Vagina (tissue), 2 donors: Measurements from ENCODE around the gene BARX2. TPM values are rescaled to one million over a fixed set of nuclear protein-coding genes. Genes with fewer than 3 reads are reported as not detected.
A peak's percentile ranks its signal among the peaks of the same experiment; 100 is the strongest.
"Not testable (repeated sequence)": the region's sequence is repeated elsewhere in the genome, so short reads cannot be mapped to it uniquely, and the experiment has no call there.

Source experiments
- DNase-seq, 2 donors: peaks; one replicate each; pipeline ENCODE4 v3.0.0-alpha.2; 2017; ENCODE audit errors: extremely low spot score in 2 of 2
- H3K27ac ChIP-seq: fragments of 200-600 bp; sonication (generic); one replicate; pipeline ENCODE4 v1.5.1; 2019
- H3K27me3 ChIP-seq: fragments of 200-600 bp; sonication (generic); one replicate; pipeline ENCODE4 v1.5.1; 2019
- H3K36me3 ChIP-seq, 2 donors: fragments of 200-600 bp; sonication (generic); one replicate each; pipeline ENCODE4 v1.5.1; 2017 to 2019
- H3K4me1 ChIP-seq: fragments of 200-600 bp; sonication (generic); one replicate; pipeline ENCODE4 v1.5.1; 2019
- H3K4me3 ChIP-seq, 2 donors: fragments of 200-600 bp; sonication (generic); 1 replicate in 1 of 2; 2 replicates in 1 of 2; pipeline ENCODE4 v1.5.1; 2016 to 2019
- H3K9me3 ChIP-seq: fragments of 200-600 bp; sonication (generic); one replicate; pipeline ENCODE4 v1.5.1; 2019
- CTCF ChIP-seq, 3 experiments: fragments of 450-650 bp in 2 of 3; fragments of 200-600 bp in 1 of 3; sonication (generic) in 1 of 3; IDR thresholded peaks; one replicate each; pipeline ENCODE4 v1.5.1; 2017 to 2019; ENCODE audit warnings: antibody characterized with exemption in 3 of 3, mild to moderate bottlenecking in 2 of 3, moderate library complexity in 2 of 3
- POLR2A ChIP-seq, 2 donors: fragments of 450-650 bp; IDR thresholded peaks; one replicate each; pipeline ENCODE4 v1.6.1; 2017; ENCODE audit warnings: antibody characterized with exemption in 2 of 2, mild to moderate bottlenecking in 2 of 2, moderate library complexity in 2 of 2
- POLR2AphosphoS5 ChIP-seq, 2 donors: sonication (generic); formaldehyde crosslinking; IDR thresholded peaks; one replicate each; pipeline ENCODE4 v1.9.0; 2017; ENCODE audit warnings: antibody characterized with exemption in 2 of 2, mild to moderate bottlenecking in 2 of 2, low read depth in 1 of 2; ENCODE audit not compliant: insufficient read depth in 1 of 2
- intact Hi-C: fragments of 100-400 bp; cut with DNase I; formaldehyde crosslinking; loops from one replicate; pipeline ENCODE4 v1.15.1; 2023
- total RNA-seq: library from RNA; depleted of rRNA; stranded (reverse); fragments of >200 nt; gene quantifications from one replicate; pipeline ENCODE4 v1.2.3, GENCODE V29; 2016

Gene BARX2
- total RNA-seq, 1 donor from 2014 or later = 25.3 TPM

GRCh38 chr11:129331871-129332274 is 43.8 kb upstream of the BARX2 start:
- H3K36me3 ChIP-seq = no peaks in the 10 kb centered on the region
- H3K9me3 ChIP-seq = no peaks in the 10 kb centered on the region
- DNase-seq = no peak
- intact Hi-C loops = loop anchor here (5.0 kb wide), 1 partner anchor 210 kb away; no protein-coding TSS in a partner anchor
- H3K27me3 ChIP-seq = no peaks in the 10 kb centered on the region
- H3K27ac ChIP-seq = no peak overlapping the region
- no peak overlapping the region for H3K4me3 ChIP-seq
- peak; percentile 49 to 91 (median 82) for TF ChIP-seq CTCF (IDR thresholded peaks at IDR 0.05)
- TF ChIP-seq POLR2A (IDR thresholded peaks at IDR 0.05) = no peak
- no peak for TF ChIP-seq POLR2AphosphoS5 (IDR thresholded peaks at IDR 0.05; ENCODE audit: insufficient read depth in 1 of 2, low read depth in 1 of 2)
- no peaks in the 10 kb centered on the region for H3K4me1 ChIP-seq

- H3K4me1 ChIP-seq = no peaks in the 10 kb centered on the region
- H3K9me3 ChIP-seq = no peaks in the 10 kb centered on the region
- intact Hi-C loops = loop anchor here (5.0 kb wide), 1 partner anchor 212 kb away; no protein-coding TSS in a partner anchor
- no peak for TF ChIP-seq POLR2AphosphoS5 (IDR thresholded peaks at IDR 0.05; ENCODE audit: insufficient read depth in 1 of 2, low read depth in 1 of 2)
- no peak for TF ChIP-seq POLR2A (IDR thresholded peaks at IDR 0.05)
- no peak for TF ChIP-seq CTCF (IDR thresholded peaks at IDR 0.05)
- no peak overlapping the region for H3K4me3 ChIP-seq
- H3K36me3 ChIP-seq = no peaks in the 10 kb centered on the region
- DNase-seq = no peak
- no peak overlapping the region for H3K27ac ChIP-seq
- H3K27me3 ChIP-seq = no peaks in the 10 kb centered on the region
Observed at GRCh38 chr11:129333873-129334272, 41.8 kb upstream of the BARX2 start.

- intact Hi-C loops, H3K36me3 ChIP-seq, H3K4me1 ChIP-seq, H3K27me3 ChIP-seq, H3K4me3 ChIP-seq, DNase-seq, H3K9me3 ChIP-seq, H3K27ac ChIP-seq: not testable (repeated sequence)
Observed at GRCh38 chr11:129344301-129344940, 31.2 kb upstream of the BARX2 start.

GRCh38 chr11:129346916-129347315 is 28.7 kb upstream of the BARX2 start:
- no peaks in the 10 kb centered on the region for H3K27me3 ChIP-seq
- no peak overlapping the region for H3K4me3 ChIP-seq
- H3K4me1 ChIP-seq = no peaks in the 10 kb centered on the region
- intact Hi-C loops = no loop called here
- H3K9me3 ChIP-seq = no peaks in the 10 kb centered on the region
- H3K27ac ChIP-seq = no peak overlapping the region
- H3K36me3 ChIP-seq = no peaks in the 10 kb centered on the region
- no peak for TF ChIP-seq POLR2A (IDR thresholded peaks at IDR 0.05)
- no peak for TF ChIP-seq CTCF (IDR thresholded peaks at IDR 0.05)
- no peak for TF ChIP-seq POLR2AphosphoS5 (IDR thresholded peaks at IDR 0.05; ENCODE audit: insufficient read depth in 1 of 2, low read depth in 1 of 2)
- DNase-seq = no peak

- no peaks in the 10 kb centered on the region for H3K9me3 ChIP-seq
Observed at GRCh38 chr11:129348813-129349212, 26.8 kb upstream of the BARX2 start.

More at GRCh38 chr11:129348813-129349212, 26.8 kb upstream of the BARX2 start:
- Histone ChIP-seq H3K27me3 (no peaks in the 10 kb centered on the region), H3K4me1 (no peaks in the 10 kb centered on the region), H3K4me3 (no peak overlapping the region), H3K27ac (no peak overlapping the region), H3K36me3 (no peaks in the 10 kb centered on the region)
- TF ChIP-seq CTCF (IDR thresholded peaks at IDR 0.05) (no peak), POLR2AphosphoS5 (IDR thresholded peaks at IDR 0.05; ENCODE audit: insufficient read depth in 1 of 2, low read depth in 1 of 2) (no peak), POLR2A (IDR thresholded peaks at IDR 0.05) (no peak)
- intact Hi-C loops = no loop called here
- no peak for DNase-seq
